Mammary epithelial cell (primary cell): ENCODE results near the gene ARHGAP4.

ENCODE experiments used
- CTCF ChIP-seq, 2 donors: IDR thresholded peaks in 1 of 2; conservative IDR thresholded peaks in 1 of 2; 2 replicates each; pipeline ENCODE4 v1.5.1; 2011 to 2012; ENCODE audit warnings: inconsistent platforms in 2 of 2, low read length in 2 of 2, mild to moderate bottlenecking in 2 of 2, control low read depth in 1 of 2, low read depth in 1 of 2; ENCODE audit not compliant: insufficient read depth in 1 of 2; ENCODE audit errors: extremely low read depth in 1 of 2
- EZH2 ChIP-seq: IDR thresholded peaks from 2 replicates; pipeline ENCODE4 v1.6.1; 2012; ENCODE audit warnings: low read length, inconsistent platforms, borderline replicate concordance

GRCh38 chrX:153956044-153956907 lies 30.2 kb upstream of the ARHGAP4 start:
- TF ChIP-seq CTCF (conservative IDR thresholded peaks at IDR 0.05 in 1 of 2, IDR thresholded peaks at IDR 0.05 in 1 of 2; ENCODE audit: extremely low read depth in 1 of 2, insufficient read depth in 1 of 2, low read depth in 1 of 2, low read length in 2 of 2), result no peak
- no peak for TF ChIP-seq EZH2
